ENCODE results near the gene KCNQ1. TPM values are rescaled to one million over a fixed set of nuclear protein-coding genes. Genes with fewer than 3 reads are reported as not detected.

Gene KCNQ1
- total RNA-seq, 1 experiment from 2014 or later: not detected

DNA sequence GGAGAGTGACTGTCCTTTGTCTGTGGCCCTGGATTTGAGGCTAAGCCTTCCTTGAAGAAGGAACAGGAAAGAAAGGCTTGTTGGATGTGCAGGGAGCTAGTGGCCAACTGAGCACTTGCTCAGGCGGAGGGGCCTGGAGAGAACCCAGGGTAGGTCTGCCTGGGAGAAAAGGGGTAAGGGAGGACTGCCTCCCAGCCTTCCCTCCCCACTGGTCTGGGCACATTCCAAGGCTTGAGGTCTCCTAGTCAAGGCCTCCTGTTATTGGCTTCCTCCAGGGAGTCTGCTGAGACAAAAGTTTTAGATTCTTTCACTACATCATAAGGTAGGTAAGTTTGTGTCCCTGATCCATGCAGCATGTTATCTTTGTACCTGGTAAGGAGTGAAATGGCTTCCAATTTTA lies 239.8 kb downstream of the KCNQ1 start:
- H3K36me3 Mint-ChIP-seq (ENCODE audit: insufficient read depth, unreplicated experiment): no peaks in the 10 kb centered on the region
- TF ChIP-seq CTCF (IDR thresholded peaks at IDR 0.05; ENCODE audit: unreplicated experiment): no peak
- no TSS peak for BruUV-seq (replicated peaks)
- H3K4me3 Mint-ChIP-seq (ENCODE audit: unreplicated experiment): no peak overlapping the region
- H3K27ac Mint-ChIP-seq (ENCODE audit: low read depth, unreplicated experiment): no peak overlapping the region
- no peaks in the 10 kb centered on the region for H3K4me1 Mint-ChIP-seq (ENCODE audit: insufficient read depth, unreplicated experiment)
- intact Hi-C loops (cut with micrococcal nuclease): no loop called here
- DNase-seq (ENCODE audit: unreplicated experiment): no peak
- no peaks in the 10 kb centered on the region for H3K9me3 Mint-ChIP-seq (ENCODE audit: unreplicated experiment)
- no peaks in the 10 kb centered on the region for H3K27me3 Mint-ChIP-seq (ENCODE audit: insufficient read depth, unreplicated experiment)
- CTCF ChIA-PET: interaction anchor here (0.6 kb wide), 1 partner anchor 22 kb away, joined by 3 read pairs; no protein-coding TSS in a partner anchor
- POLR2A ChIA-PET: no interaction called here

DNA sequence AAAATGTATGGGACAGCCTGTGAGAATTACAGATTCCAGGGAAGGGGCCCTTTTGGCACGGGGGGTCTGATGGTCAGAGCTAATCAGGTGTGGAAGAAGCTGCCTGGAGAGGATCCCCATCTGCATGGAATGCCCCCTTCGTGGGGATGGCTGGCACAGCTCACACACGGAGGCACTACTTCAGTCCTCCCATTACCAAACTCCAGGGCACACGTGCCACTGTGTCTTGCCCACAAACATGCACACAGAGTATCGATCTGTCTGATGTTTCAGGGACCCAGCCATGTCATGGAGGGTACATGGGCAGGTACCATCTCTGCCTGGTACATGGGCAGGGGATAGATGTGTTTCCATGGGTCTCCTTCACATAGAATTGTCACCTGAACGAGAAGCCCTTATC lies 240.2 kb downstream of the KCNQ1 start:
- no peaks in the 10 kb centered on the region for H3K36me3 Mint-ChIP-seq (ENCODE audit: insufficient read depth, unreplicated experiment)
- intact Hi-C loops (cut with micrococcal nuclease): no loop called here
- TF ChIP-seq CTCF (IDR thresholded peaks at IDR 0.05; ENCODE audit: unreplicated experiment): no peak
- no peaks in the 10 kb centered on the region for H3K9me3 Mint-ChIP-seq (ENCODE audit: unreplicated experiment)
- no peak overlapping the region for H3K27ac Mint-ChIP-seq (ENCODE audit: low read depth, unreplicated experiment)
- POLR2A ChIA-PET: no interaction called here
- no TSS peak for BruUV-seq (replicated peaks)
- CTCF ChIA-PET: no interaction called here
- no peak for DNase-seq (ENCODE audit: unreplicated experiment)
- H3K4me3 Mint-ChIP-seq (ENCODE audit: unreplicated experiment): no peak overlapping the region
- no peaks in the 10 kb centered on the region for H3K27me3 Mint-ChIP-seq (ENCODE audit: insufficient read depth, unreplicated experiment)
- no peaks in the 10 kb centered on the region for H3K4me1 Mint-ChIP-seq (ENCODE audit: insufficient read depth, unreplicated experiment)

DNA sequence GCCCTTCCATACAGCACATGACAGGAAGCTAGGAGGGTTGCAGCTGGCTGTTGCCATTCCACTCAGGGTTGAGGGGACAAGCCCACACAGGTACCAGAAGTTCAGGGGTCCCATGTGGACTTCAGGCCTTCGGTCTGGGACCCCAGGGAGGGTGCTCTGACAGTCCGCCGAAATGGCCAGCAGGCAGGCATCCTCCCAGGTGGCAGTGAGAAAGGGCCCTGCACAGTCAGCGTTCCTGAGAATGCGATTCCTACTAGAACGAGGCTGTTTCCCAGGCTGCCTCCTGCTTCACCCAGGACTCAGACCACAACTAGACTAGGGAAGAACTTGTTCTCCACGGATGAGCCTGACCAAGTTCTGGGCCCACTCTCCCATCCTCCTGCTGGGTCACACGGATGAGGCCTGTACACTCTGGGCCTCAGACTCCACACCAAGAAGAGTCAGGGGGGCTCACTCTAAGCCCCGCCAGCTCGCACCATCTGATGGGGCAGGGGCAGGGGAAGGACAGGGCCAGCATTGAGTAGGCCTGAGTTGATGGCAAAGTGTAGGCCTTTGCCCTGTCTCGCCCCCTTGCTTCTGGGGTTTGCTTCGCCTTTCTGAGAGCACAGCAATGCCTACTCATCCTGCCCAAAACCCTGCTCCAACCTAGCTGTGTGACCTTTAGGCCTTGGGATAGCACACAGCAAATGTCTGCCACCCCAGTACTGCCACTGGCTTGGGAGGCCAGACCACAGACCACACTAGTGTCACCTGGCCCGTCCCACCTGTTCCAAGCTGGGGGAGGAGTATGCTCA lies 241.0 kb downstream of the KCNQ1 start:
- H3K36me3 Mint-ChIP-seq (ENCODE audit: insufficient read depth, unreplicated experiment): no peaks in the 10 kb centered on the region
- ChIA-PET CTCF (interaction anchor here (0.5 to 1.1 kb wide), 3 partner anchors 24 to 265 kb away, joined by 3 to 4 read pairs (median 3); no protein-coding TSS in a partner anchor), POLR2A (no interaction called here)
- no peak for TF ChIP-seq CTCF (IDR thresholded peaks at IDR 0.05; ENCODE audit: unreplicated experiment)
- no peak for DNase-seq (ENCODE audit: unreplicated experiment)
- no peak overlapping the region for H3K4me3 Mint-ChIP-seq (ENCODE audit: unreplicated experiment)
- H3K27ac Mint-ChIP-seq (ENCODE audit: low read depth, unreplicated experiment): no peak overlapping the region
- no peaks in the 10 kb centered on the region for H3K9me3 Mint-ChIP-seq (ENCODE audit: unreplicated experiment)
- no peaks in the 10 kb centered on the region for H3K27me3 Mint-ChIP-seq (ENCODE audit: insufficient read depth, unreplicated experiment)
- no peaks in the 10 kb centered on the region for H3K4me1 Mint-ChIP-seq (ENCODE audit: insufficient read depth, unreplicated experiment)
- no TSS peak for BruUV-seq (replicated peaks)
- intact Hi-C loops (cut with micrococcal nuclease): no loop called here

GRCh38 chr11:2686360-2687222 lies 241.8 kb downstream of the KCNQ1 start:
- H3K9me3 Mint-ChIP-seq (ENCODE audit: unreplicated experiment): no peaks in the 10 kb centered on the region
- DNase-seq (ENCODE audit: unreplicated experiment): no peak
- no peaks in the 10 kb centered on the region for H3K4me1 Mint-ChIP-seq (ENCODE audit: insufficient read depth, unreplicated experiment)
- H3K36me3 Mint-ChIP-seq (ENCODE audit: insufficient read depth, unreplicated experiment): no peaks in the 10 kb centered on the region
- intact Hi-C loops (cut with micrococcal nuclease): no loop called here
- no peak overlapping the region for H3K4me3 Mint-ChIP-seq (ENCODE audit: unreplicated experiment)
- CTCF ChIA-PET: interaction anchor here (0.5 to 1.1 kb wide), 5 partner anchors 23 to 286 kb away, joined by 3 to 4 read pairs (median 3); partner anchors contain the start of gene TSSC4
- H3K27me3 Mint-ChIP-seq (ENCODE audit: insufficient read depth, unreplicated experiment): no peaks in the 10 kb centered on the region
- no TSS peak for BruUV-seq (replicated peaks)
- POLR2A ChIA-PET: no interaction called here
- no peak for TF ChIP-seq CTCF (IDR thresholded peaks at IDR 0.05; ENCODE audit: unreplicated experiment)
- no peak overlapping the region for H3K27ac Mint-ChIP-seq (ENCODE audit: low read depth, unreplicated experiment)

Data from MCF 10A (cell line).